Measurements from ENCODE around the gene GOLGA2.

DNA sequence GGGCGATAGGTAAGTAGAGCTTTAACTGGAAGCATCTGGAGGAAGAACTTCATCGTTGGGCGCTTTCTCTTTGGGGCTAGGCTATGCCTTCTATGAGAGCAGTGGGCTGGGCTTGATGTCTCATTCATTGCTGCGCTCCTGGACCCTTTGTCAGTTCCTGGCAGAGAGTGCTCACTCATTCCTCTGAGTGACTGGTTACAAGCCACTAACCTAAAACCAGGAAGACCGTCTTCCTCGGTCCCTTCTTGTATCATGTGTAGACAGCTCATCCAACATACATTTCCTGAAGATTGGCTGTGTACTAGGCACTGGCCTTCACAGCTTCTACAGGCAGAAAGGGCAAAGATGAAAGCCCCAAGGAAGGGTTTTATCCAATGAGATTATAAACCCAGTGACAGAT lies 6.7 kb upstream of the GOLGA2 start:
- no peak for TF ChIP-seq CTCF (conservative IDR thresholded peaks at IDR 0.05)
- TF ChIP-seq ZFX (IDR thresholded peaks at IDR 0.05), result no peak
